ENCODE data around the gene FANK1.
A peak's percentile ranks its signal among the peaks of the same experiment; 100 is the strongest.
"Not testable (repeated sequence)": the region's sequence is repeated elsewhere in the genome, so short reads cannot be mapped to it uniquely, and the experiment has no call there.

The FANK1 gene

GRCh38 chr10:125892402-125892801 is 4.0 kb upstream of the FANK1 start:
- not testable (repeated sequence) for DNase-seq

GRCh38 chr10:125894176-125894575 is 2.2 kb upstream of the FANK1 start:
- DNase-seq, result not testable (repeated sequence)

DNA sequence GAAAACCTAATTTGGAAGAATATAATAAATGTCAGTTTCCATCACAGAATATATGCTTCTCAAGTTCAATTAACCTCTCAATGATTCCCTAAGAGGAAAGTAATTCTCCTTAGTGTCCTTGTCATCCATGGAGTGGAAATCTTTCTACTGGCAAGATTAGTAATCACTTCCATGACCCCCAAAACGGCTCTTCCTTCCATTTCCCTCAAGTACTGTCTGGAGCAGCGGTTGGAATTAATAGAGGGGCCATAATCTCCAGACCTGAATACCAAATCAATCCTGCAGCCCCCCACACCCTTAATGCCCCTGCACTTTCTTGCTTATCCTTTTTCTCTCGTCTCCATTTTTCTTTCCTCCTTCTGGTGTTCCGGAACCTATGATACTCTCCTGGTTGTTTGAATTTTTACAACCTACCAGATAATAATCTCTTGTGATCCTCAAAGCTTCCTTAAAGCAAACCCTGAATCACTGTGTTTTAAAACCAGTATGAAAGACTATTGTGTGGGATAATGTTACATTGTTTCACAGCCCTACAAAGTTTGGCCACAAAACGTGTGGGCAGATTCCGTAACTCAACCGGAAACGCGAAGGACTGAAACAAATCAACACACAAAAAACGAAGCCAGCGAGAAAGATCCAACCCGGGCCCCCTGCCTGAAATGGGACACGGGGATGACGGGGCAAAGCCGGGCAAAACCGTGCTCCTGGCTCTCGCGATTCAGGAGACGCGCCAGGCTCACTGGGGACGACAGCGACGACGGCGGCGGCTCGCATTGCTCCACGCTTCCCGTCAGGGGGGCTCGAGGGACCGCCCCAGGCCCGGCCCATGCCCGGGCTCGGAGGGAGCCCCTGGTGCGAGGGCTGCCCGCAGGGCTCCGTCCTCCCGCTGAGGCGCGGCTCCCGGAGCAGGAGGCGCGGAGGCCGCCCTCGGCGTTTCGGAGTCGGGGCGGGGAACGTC is 955 bp upstream of the FANK1 start:
- peak in 3 of 4 experiments; percentile 12 to 24 (median 14) for DNase-seq

DNA sequence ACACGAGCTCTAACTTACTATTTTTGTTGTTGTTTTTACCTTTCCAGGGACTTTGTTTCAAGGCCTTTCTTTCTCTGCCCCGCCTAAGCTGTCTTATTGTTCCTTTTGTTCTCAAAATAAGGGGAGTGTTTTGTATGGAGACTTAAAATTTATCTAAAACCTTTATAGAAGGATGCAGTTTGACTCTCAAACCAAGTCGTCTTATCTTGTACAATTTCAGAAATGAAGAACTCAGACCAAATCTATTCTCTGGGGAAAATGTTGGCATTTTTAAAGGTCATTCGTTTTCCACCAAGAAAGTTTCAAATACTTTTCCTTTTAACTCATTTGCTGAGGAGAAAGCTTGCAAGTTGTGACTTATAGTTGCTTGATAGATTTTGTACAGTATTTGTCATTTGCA is 953 bp downstream of the FANK1 start:
- DNase-seq, result not testable (repeated sequence)

DNA sequence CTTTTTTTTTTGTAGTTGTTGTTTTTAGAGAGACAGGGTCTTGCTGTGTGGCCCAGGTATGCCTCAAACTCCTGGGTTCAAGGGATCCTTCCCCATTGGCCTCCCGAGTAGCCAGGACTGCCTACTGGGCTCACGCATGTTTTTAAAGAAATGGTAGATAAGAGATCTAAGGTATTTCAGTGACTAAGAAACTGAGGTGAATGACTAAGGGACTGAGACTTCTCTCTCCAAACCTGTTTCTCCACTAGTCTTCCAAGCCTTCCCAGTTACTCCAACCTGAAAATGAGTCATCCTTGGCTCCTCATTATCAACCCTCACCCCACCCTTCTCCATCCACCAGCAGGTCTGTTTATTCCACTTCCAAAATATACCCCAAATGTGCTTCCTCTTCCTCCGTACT is 4.6 kb downstream of the FANK1 start:
- DNase-seq, result not testable (repeated sequence)

DNA sequence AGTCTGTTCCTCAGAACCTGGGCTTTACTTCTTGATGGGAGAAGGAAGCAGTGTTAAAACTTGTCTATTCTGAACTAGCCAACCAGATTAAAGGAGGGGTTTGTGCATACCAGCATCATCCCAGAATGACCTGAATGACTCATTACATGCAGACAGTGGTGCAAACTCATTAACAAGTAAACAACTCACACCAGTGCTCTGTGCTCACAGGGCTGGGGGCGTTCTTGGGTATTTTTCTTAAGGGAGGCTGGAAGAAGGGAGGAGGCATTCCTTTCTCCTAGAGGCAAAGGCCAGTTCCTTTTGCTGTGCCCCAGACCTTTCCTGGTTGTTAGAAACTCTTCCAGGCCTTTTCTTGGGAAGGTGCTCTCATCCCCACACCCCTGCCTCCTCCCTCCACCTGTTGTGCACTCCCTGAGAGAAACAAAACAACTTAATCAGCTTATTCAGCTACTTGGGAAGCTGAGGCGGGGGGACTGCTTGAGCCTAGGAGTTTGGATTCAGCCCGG is 6.8 kb downstream of the FANK1 start:
- DNase-seq, result not testable (repeated sequence)

GRCh38 chr10:125905069-125905994 is 9.0 kb downstream of the FANK1 start:
- DNase-seq, result not testable (repeated sequence)

GRCh38 chr10:125907598-125907997 is 11.2 kb downstream of the FANK1 start:
- not testable (repeated sequence) for DNase-seq

DNA sequence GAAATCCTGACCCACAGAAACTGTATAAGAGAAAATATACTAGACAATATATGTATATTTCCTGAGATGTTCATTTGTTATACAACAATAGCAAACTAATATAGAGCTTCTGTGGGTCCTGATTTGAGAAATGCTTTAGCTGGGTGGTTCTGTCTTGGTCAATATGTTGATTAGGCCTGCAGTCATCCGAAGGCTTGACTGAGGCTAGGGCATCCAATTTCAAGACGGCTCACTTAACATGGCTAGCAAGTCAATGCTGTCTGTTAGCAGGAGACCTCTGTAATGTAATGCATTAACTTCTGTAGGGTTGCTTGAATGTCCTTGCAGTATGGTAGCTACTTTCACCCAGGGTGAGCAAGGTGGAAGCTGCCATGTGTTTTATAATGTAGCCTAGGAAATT is 12.4 kb downstream of the FANK1 start:
- not testable (repeated sequence) for DNase-seq

- DNase-seq, result not testable (repeated sequence)
Measured at GRCh38 chr10:125909491-125909890, 13.1 kb downstream of the FANK1 start.

GRCh38 chr10:125911145-125911544 is 14.8 kb downstream of the FANK1 start:
- no peak for DNase-seq

GRCh38 chr10:125911990-125912389 is 15.6 kb downstream of the FANK1 start:
- DNase-seq, result no peak

GRCh38 chr10:125913277-125913676 is 16.9 kb downstream of the FANK1 start:
- DNase-seq, result not testable (repeated sequence)

- no peak for DNase-seq
Measured at GRCh38 chr10:125916977-125917376, 20.6 kb downstream of the FANK1 start.

- not testable (repeated sequence) for DNase-seq
Measured at GRCh38 chr10:125917704-125918361, 21.5 kb downstream of the FANK1 start.

DNA sequence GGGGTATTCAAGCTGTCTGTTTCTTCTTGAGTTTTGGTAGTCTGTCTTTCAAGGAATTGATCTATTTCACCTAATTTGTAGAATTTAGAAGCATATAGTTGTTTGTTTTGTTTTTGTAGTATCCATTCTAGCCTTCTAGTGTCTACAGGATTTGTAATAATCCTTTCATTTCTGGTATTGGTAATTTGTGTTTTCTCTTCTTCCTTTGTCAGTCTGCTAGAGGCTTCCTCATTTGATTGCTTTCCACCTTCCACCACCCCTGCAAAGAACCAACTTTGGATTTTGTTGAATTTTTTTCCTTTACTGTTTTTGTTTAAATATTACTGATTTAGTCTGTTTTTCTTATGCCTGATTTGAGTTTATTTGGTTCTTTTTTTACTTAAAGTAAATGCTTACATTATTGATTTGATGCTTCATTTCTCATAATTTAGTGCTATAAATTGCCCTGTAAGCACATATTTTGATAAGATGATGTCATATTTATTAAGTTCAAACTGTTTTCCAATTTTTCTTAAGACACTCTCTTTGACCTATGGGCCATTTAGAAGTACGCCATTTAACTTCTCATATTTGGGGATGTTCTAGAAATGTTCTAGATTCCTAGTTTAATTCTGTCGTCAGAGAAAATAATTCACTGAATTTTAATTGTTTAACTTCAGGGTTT is 25.4 kb downstream of the FANK1 start:
- not testable (repeated sequence) for DNase-seq

- no peak for DNase-seq
Measured at GRCh38 chr10:125925262-125925834, 29.0 kb downstream of the FANK1 start.

- no peak for DNase-seq
Measured at GRCh38 chr10:125926247-125926646, 29.9 kb downstream of the FANK1 start.

DNA sequence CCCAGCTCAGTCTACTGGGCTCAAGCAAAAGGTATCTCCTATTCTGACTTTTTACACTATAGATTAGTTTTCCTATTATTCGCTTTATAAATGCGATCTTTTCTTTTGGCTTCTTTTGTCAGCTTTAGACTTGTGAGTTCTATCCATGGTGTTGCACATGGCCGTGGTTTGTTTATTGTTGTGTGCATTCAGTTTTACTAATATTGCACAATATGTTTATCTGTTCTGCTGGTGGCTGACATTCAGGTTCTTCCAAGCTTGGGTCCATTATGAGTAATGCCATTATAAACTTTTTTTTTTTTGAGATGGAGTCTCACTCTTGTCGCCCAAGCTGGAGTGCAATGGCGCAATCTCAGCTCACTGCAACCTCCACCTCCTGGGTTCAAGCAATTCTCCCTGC is 30.9 kb downstream of the FANK1 start:
- not testable (repeated sequence) for DNase-seq

GRCh38 chr10:125928928-125929585 is 32.7 kb downstream of the FANK1 start:
- no peak for DNase-seq

DNA sequence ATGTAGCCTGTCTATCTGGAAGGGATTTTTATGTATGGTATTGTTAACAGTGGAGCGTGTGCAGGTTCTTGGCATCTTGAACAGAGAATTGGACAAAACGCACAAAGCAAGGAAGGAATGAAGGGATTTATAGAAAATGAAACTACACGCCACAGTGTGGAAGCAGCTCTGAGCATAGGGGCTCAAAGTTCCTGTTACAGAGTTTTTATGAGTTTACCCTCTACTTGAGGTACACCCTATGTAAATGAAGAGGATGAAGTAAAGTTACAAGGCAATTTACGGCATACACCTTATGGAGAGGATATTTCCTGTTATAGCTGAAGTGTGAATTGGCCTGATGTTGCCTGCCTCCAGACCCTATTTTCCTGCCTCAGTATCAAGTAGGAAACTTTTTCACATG is 33.3 kb downstream of the FANK1 start:
- DNase-seq, result no peak
